ENCODE measurements around the gene ATP11A. TPM values are rescaled to one million over a fixed set of nuclear protein-coding genes. Genes with fewer than 3 reads are reported as not detected.
"Not testable (repeated sequence)": the region's sequence is repeated elsewhere in the genome, so short reads cannot be mapped to it uniquely, and the experiment has no call there.

The ATP11A gene
- total RNA-seq, 1 experiment from 2014 or later: 9.4 TPM

DNA sequence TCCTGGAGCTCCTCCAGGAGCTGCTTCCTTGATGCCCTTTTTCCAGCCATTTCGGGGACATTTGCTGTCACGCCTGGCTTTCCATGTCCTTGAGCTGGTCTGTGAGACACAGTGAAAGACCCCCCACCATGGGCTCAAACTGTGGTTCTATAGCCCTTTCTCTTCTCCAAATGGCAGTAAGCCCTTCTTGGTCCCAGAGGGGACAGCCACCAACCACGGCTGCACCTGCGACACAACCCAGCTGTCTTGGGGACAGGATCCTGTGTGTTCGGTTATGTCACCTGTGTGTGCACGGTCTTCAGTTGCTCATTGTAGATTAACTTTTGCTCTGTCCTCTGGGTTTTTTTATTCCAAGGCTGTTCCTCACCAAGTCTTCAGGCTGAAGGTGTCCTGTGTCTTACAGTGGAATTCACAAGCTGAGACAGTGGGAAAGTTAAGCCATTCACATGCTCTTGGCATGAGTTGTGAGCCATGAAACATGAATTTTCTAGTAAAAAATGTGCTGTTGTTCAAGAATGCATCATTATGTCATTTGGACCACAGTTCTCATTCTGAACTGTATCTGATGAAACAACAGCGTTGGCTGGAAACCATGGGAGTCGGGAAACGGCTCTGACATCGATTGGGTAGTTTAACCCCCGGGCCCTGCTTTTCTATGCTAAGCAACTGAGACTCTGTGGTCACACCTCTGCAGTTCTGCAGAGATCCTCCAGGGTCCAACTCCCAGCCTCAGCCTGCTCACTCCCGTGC lies 149.7 kb downstream of the ATP11A start:
- no peak for DNase-seq (ENCODE audit: low spot score)
- H3K4me1 ChIP-seq (ENCODE audit: insufficient read depth, low read length, poor library complexity, severe bottlenecking): no peaks in the 10 kb centered on the region
- H3K9me3 ChIP-seq (ENCODE audit: low read depth, low read length, poor library complexity, severe bottlenecking): no peaks in the 10 kb centered on the region
- BruUV-seq (replicated peaks): no TSS peak
- TF ChIP-seq EZH2 (IDR thresholded peaks at IDR 0.05; ENCODE audit: borderline replicate concordance, low read depth, low read length, poor library complexity, severe bottlenecking): no peak
- intact Hi-C loops (cut with micrococcal nuclease; ENCODE audit: unreplicated experiment): no loop called here
- H3K27ac ChIP-seq (ENCODE audit: low read depth, low read length, poor library complexity, severe bottlenecking): no peak overlapping the region
- ChIA-PET POLR2A (ENCODE audit: low non-redundant PET) (no interaction called here), CTCF (no interaction called here)
- no peaks in the 10 kb centered on the region for H3K27me3 ChIP-seq (replicated peaks; ENCODE audit: insufficient read depth, low read depth, low read length, poor library complexity)
- H3K36me3 ChIP-seq (ENCODE audit: insufficient read depth, low read length, poor library complexity, severe bottlenecking): no peaks in the 10 kb centered on the region
- no peak overlapping the region for H3K4me3 ChIP-seq (ENCODE audit: low read depth, low read length, poor library complexity, severe bottlenecking)

GRCh38 chr13:112840472-112841302 lies 150.8 kb downstream of the ATP11A start:
- Histone ChIP-seq H3K9me3 (ENCODE audit: low read depth, low read length, poor library complexity, severe bottlenecking) (no peaks in the 10 kb centered on the region), H3K27me3 (replicated peaks; ENCODE audit: insufficient read depth, low read depth, low read length, poor library complexity) (no peaks in the 10 kb centered on the region), H3K36me3 (ENCODE audit: insufficient read depth, low read length, poor library complexity, severe bottlenecking) (no peaks in the 10 kb centered on the region), H3K4me1 (ENCODE audit: insufficient read depth, low read length, poor library complexity, severe bottlenecking) (no peaks in the 10 kb centered on the region), H3K4me3 (ENCODE audit: low read depth, low read length, poor library complexity, severe bottlenecking) (no peak overlapping the region), H3K27ac (ENCODE audit: low read depth, low read length, poor library complexity, severe bottlenecking) (no peak overlapping the region)
- CTCF ChIA-PET: no interaction called here
- TF ChIP-seq EZH2 (IDR thresholded peaks at IDR 0.05; ENCODE audit: borderline replicate concordance, low read depth, low read length, poor library complexity, severe bottlenecking) (no peak), CTCF (conservative IDR thresholded peaks at IDR 0.05; ENCODE audit: low read depth, low read length) (no peak)
- DNase-seq (ENCODE audit: low spot score): no peak
- POLR2A ChIA-PET (ENCODE audit: low non-redundant PET): no interaction called here
- no TSS peak for BruUV-seq (replicated peaks)
- intact Hi-C loops (cut with micrococcal nuclease; ENCODE audit: unreplicated experiment): no loop called here

DNA sequence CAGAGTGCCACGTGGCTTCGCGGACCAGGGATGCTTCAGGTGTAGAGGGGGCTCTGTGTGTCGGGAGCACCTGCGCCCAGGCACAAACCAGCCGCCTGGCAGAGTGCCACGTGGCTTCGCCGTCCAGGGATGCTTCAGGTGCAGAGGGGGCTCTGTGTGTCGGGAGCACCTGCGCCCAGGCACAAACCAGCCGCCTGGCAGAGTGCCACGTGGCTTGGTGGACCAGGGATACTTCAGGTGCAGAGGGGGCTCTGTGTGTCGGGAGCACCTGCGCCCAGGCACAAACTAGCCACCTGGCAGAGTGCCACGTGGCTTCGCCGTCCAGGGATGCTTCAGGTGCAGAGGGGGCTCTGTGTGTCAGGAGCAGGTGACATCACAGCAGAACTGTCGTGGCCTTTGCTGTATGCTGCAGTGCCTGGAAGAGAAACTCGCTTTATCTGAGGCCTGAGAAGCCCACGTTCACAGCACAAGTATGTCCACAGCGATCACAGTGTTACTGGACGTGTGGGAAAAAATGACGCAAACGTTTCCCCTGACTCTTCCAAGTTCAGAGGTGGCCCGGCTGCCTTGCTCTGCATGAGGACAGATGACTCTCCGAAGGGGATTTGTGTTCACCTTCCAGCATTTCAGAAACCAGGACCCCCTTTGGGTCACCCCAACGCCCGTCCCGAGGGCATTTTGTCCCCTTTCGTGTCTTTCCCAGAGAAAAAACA lies 151.6 kb downstream of the ATP11A start:
- H3K27me3 ChIP-seq (replicated peaks; ENCODE audit: insufficient read depth, low read depth, low read length, poor library complexity); intact Hi-C loops (cut with micrococcal nuclease; ENCODE audit: unreplicated experiment); H3K36me3 ChIP-seq (ENCODE audit: insufficient read depth, low read length, poor library complexity, severe bottlenecking); H3K4me3 ChIP-seq (ENCODE audit: low read depth, low read length, poor library complexity, severe bottlenecking); CTCF ChIA-PET; H3K27ac ChIP-seq (ENCODE audit: low read depth, low read length, poor library complexity, severe bottlenecking); POLR2A ChIA-PET (ENCODE audit: low non-redundant PET); BruUV-seq (replicated peaks); H3K4me1 ChIP-seq (ENCODE audit: insufficient read depth, low read length, poor library complexity, severe bottlenecking); DNase-seq (ENCODE audit: low spot score); H3K9me3 ChIP-seq (ENCODE audit: low read depth, low read length, poor library complexity, severe bottlenecking): not testable (repeated sequence)

GRCh38 chr13:112842343-112842856 lies 152.6 kb downstream of the ATP11A start:
- H3K27ac ChIP-seq (ENCODE audit: low read depth, low read length, poor library complexity, severe bottlenecking): no peak overlapping the region
- TF ChIP-seq CTCF (conservative IDR thresholded peaks at IDR 0.05; ENCODE audit: low read depth, low read length): no peak
- no peak for TF ChIP-seq EZH2 (IDR thresholded peaks at IDR 0.05; ENCODE audit: borderline replicate concordance, low read depth, low read length, poor library complexity, severe bottlenecking)
- H3K4me3 ChIP-seq (ENCODE audit: low read depth, low read length, poor library complexity, severe bottlenecking): no peak overlapping the region
- CTCF ChIA-PET: no interaction called here
- intact Hi-C loops (cut with micrococcal nuclease; ENCODE audit: unreplicated experiment): no loop called here
- POLR2A ChIA-PET (ENCODE audit: low non-redundant PET): no interaction called here
- H3K4me1 ChIP-seq (ENCODE audit: insufficient read depth, low read length, poor library complexity, severe bottlenecking): no peaks in the 10 kb centered on the region
- BruUV-seq (replicated peaks): no TSS peak
- H3K36me3 ChIP-seq (ENCODE audit: insufficient read depth, low read length, poor library complexity, severe bottlenecking): no peaks in the 10 kb centered on the region
- no peak for DNase-seq (ENCODE audit: low spot score)
- no peaks in the 10 kb centered on the region for H3K9me3 ChIP-seq (ENCODE audit: low read depth, low read length, poor library complexity, severe bottlenecking)
- H3K27me3 ChIP-seq (replicated peaks; ENCODE audit: insufficient read depth, low read depth, low read length, poor library complexity): no peaks in the 10 kb centered on the region
